Measurements from ENCODE around the gene EYS. TPM values are rescaled to one million over a fixed set of nuclear protein-coding genes. Genes with fewer than 3 reads are reported as not detected.

EYS gene
- total RNA-seq, 2 donors from 2014 or later, result 0.18 to 3.5 TPM

DNA sequence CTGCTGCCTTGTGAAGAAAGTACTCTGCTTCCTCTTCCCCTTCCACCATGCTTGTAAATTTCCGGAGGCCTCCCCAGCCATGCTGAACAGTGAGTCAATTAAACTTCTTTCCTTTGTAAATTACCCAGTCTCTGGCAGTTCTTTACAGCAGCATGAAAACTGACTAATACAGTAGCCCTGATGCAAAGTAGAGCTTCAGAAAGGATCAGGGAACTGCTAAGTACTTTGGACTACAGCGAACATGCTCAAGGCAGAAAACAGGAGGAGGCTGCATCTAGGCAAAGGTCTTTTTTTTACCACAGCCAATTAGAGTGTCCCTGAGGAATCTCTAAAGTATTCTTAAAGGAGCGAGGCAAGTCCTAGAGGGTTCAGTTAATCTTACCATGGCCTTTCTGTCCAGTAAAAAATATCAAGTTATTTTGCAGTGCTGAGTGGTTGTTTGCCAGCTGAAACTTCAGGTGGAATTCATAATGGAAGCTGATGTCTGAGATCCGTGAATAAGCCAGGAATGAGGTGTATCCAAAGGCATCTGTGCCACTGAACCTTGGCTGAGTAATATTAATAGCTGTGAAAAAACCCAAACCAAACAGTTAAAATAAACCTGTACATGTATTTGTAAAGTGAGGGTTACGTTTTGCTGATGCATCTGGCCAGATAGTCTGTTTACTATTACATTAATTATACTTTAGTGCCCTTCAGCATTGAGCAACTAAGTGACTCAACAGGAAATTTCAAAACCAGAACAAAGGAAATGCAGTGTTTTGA is 1901.0 kb downstream of the EYS start:
- H3K36me3 ChIP-seq, result no peaks in the 10 kb centered on the region
- no peaks in the 10 kb centered on the region for H3K9me3 ChIP-seq
- H3K4me3 ChIP-seq, result no peak overlapping the region
- WGBS, result 25% methylated on average over 5 of the region's 5 CpGs
- H3K27me3 ChIP-seq (replicated peaks; ENCODE audit: insufficient read depth), result no peaks in the 10 kb centered on the region
- H3K27ac ChIP-seq, result peak overlapping the region; percentile 52 to 55
- TF ChIP-seq POLR2AphosphoS5 (IDR thresholded peaks at IDR 0.05) (peak; percentile 77), CTCF (IDR thresholded peaks at IDR 0.05) (no peak), POLR2A (IDR thresholded peaks at IDR 0.05) (no peak)
- peak; percentile 56 for DNase-seq (ENCODE audit: low spot score)
- intact Hi-C loops (cut with DNase I), result no loop called here
- H3K4me1 ChIP-seq (replicated peaks), result no peaks in the 10 kb centered on the region

DNA sequence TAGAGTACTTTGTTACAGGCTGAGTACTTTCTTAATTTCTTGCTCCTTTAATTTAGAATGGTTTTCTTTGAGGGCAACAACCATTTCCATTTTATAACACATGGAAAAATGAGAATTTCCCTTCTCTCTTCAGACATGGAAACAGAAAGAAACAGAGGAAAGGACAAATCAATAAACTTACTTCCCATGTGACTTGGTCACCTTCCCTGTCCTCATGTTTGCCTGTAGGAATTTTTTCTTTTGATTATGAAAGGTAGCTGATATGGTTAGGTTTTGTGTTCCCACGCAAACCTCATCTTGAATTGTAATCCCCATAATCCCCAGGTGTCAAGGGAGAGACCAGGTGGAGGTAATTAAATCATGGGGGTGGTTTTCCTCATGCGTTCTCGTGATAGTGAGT is 1901.7 kb downstream of the EYS start:
- Histone ChIP-seq H3K36me3 (no peaks in the 10 kb centered on the region), H3K9me3 (no peaks in the 10 kb centered on the region), H3K27ac (peak overlapping the region; percentile 14 to 55), H3K27me3 (replicated peaks; ENCODE audit: insufficient read depth) (no peaks in the 10 kb centered on the region), H3K4me3 (no peak overlapping the region), H3K4me1 (replicated peaks) (no peaks in the 10 kb centered on the region)
- no peak for DNase-seq (ENCODE audit: low spot score)
- intact Hi-C loops (cut with DNase I), result no loop called here
- 71% methylated on average over 3 of the region's 3 CpGs for WGBS
- no peak for TF ChIP-seq CTCF (IDR thresholded peaks at IDR 0.05)
- TF ChIP-seq POLR2AphosphoS5 (IDR thresholded peaks at IDR 0.05), result no peak

- TF ChIP-seq POLR2AphosphoS5 (IDR thresholded peaks at IDR 0.05), result no peak
- TF ChIP-seq CTCF (IDR thresholded peaks at IDR 0.05), result no peak
- TF ChIP-seq POLR2A (IDR thresholded peaks at IDR 0.05), result no peak
- no peak for DNase-seq (ENCODE audit: low spot score)
- intact Hi-C loops (cut with DNase I), result no loop called here
Measured at GRCh38 chr6:63804381-63804956, 1902.6 kb downstream of the EYS start.

GRCh38 chr6:63803371-63803770 is 1903.7 kb downstream of the EYS start:
- TF ChIP-seq CTCF (IDR thresholded peaks at IDR 0.05) (no peak), POLR2A (IDR thresholded peaks at IDR 0.05) (no peak), POLR2AphosphoS5 (IDR thresholded peaks at IDR 0.05) (no peak)

More at GRCh38 chr6:63804381-63804956, 1902.6 kb downstream of the EYS start:
- no peak overlapping the region for H3K4me3 ChIP-seq
- H3K9me3 ChIP-seq, result no peaks in the 10 kb centered on the region
- no peaks in the 10 kb centered on the region for H3K4me1 ChIP-seq (replicated peaks)
- H3K27ac ChIP-seq, result peak overlapping the region in 1 of 2 donors; percentile 14
- no peaks in the 10 kb centered on the region for H3K27me3 ChIP-seq (replicated peaks; ENCODE audit: insufficient read depth)
- H3K36me3 ChIP-seq, result no peaks in the 10 kb centered on the region

More at GRCh38 chr6:63803371-63803770, 1903.7 kb downstream of the EYS start:
- Histone ChIP-seq H3K4me3 (no peak overlapping the region), H3K27ac (no peak overlapping the region), H3K27me3 (replicated peaks; ENCODE audit: insufficient read depth) (no peaks in the 10 kb centered on the region), H3K36me3 (no peaks in the 10 kb centered on the region), H3K4me1 (replicated peaks) (no peaks in the 10 kb centered on the region), H3K9me3 (no peaks in the 10 kb centered on the region)
- intact Hi-C loops (cut with DNase I), result no loop called here
- DNase-seq (ENCODE audit: low spot score), result no peak
- 94% methylated on average over 2 of the region's 2 CpGs for WGBS
